ENCODE measurements around the gene SLC17A1.
"Not testable (repeated sequence)": the region's sequence is repeated elsewhere in the genome, so short reads cannot be mapped to it uniquely, and the experiment has no call there.

SLC17A1 gene

GRCh38 chr6:25749837-25750236, 82.0 kb downstream of the SLC17A1 start:
- TF ChIP-seq CTCF (IDR thresholded peaks at IDR 0.05; ENCODE audit: low read depth, low read length) = no peak
- DNase-seq (ENCODE audit: extremely low read depth, low read depth) = no peak

- DNase-seq (ENCODE audit: extremely low read depth, low read depth) = not testable (repeated sequence)
These were observed 83.0 kb downstream of the SLC17A1 start for GRCh38 chr6:25748601-25749517.

- no peak for TF ChIP-seq CTCF (IDR thresholded peaks at IDR 0.05; ENCODE audit: low read depth, low read length)
- no peak for DNase-seq (ENCODE audit: extremely low read depth, low read depth)
These were observed 83.8 kb downstream of the SLC17A1 start for GRCh38 chr6:25748049-25748448.

GRCh38 chr6:25747477-25747876, 84.4 kb downstream of the SLC17A1 start:
- TF ChIP-seq CTCF (IDR thresholded peaks at IDR 0.05; ENCODE audit: low read depth, low read length) = no peak
- DNase-seq (ENCODE audit: extremely low read depth, low read depth) = no peak

GRCh38 chr6:25746968-25747367, 84.9 kb downstream of the SLC17A1 start:
- no peak for TF ChIP-seq CTCF (IDR thresholded peaks at IDR 0.05; ENCODE audit: low read depth, low read length)

GRCh38 chr6:25745836-25746235, 86.0 kb downstream of the SLC17A1 start:
- DNase-seq (ENCODE audit: extremely low read depth, low read depth) = no peak
- no peak for TF ChIP-seq CTCF (IDR thresholded peaks at IDR 0.05; ENCODE audit: low read depth, low read length)

More at GRCh38 chr6:25746968-25747367, 84.9 kb downstream of the SLC17A1 start:
- no peak for DNase-seq (ENCODE audit: extremely low read depth, low read depth)

- no peak for DNase-seq (ENCODE audit: extremely low read depth, low read depth)
- no peak for TF ChIP-seq CTCF (IDR thresholded peaks at IDR 0.05; ENCODE audit: low read depth, low read length)
These were observed 88.0 kb downstream of the SLC17A1 start for GRCh38 chr6:25743868-25744267.

GRCh38 chr6:25735261-25735660, 96.6 kb downstream of the SLC17A1 start:
- no peak for TF ChIP-seq CTCF (IDR thresholded peaks at IDR 0.05; ENCODE audit: low read depth, low read length)
- no peak for DNase-seq (ENCODE audit: extremely low read depth, low read depth)
